ENCODE measurements around the gene PKNOX2.

Gene PKNOX2

DNA sequence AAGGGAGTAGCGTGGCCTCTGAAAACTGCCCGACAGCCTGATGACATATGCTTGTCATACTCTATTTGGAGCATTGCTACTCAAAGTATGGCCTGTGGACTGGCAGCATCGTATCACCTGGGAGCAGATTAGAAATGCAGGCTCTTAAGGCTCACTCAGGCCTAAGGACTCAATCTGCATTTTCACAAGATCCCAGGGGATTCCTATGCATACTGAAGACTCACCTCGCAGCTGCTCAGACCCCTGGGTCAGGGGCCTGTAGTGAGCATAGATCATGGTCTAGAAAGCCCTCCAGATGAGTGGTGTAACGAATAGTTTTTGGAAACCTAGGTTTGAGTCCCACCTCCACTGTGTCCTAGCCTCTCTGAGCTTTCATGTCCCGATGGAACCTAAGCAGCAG is 205.3 kb downstream of the PKNOX2 start:
- DNase-seq = no peak

DNA sequence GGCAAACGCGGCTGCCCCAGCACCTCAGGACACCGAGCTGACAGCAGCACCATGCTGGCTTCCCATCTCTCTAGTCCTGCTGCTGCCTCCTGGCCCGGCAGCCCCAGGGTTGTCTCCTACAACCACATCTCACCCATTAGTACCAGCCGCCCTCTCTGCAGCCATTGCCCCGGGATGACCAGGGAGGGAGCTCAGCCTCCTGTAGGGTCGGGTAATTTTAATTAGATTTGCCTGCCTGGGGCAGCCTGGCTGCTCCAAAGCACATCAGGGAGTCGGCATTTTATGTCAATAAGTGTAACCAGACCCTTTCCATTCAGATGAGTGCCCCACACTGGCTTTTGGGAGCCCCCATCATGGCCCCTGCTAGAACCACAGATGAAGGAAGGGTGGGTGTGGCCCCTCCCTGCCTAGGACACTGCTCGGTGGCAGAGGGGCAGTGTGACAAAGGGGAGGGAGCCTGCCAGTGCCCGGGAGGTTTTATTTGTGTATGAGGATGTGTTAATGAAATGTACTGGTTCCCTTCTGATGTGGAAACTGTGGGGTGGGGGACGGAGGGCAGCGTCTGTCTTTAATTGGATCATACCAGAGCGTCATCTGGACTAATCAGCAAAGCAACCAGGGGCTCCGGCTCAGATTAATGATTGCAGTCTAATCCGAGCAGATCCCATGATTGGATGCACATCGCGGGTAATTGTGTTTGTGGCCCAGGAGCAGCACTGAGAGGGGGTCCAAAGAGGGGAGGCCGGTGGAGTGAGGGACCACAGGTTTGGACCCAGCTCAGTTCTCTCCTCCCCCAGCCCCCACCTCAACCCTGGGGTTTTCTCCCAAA is 206.2 kb downstream of the PKNOX2 start:
- no peak for DNase-seq

DNA sequence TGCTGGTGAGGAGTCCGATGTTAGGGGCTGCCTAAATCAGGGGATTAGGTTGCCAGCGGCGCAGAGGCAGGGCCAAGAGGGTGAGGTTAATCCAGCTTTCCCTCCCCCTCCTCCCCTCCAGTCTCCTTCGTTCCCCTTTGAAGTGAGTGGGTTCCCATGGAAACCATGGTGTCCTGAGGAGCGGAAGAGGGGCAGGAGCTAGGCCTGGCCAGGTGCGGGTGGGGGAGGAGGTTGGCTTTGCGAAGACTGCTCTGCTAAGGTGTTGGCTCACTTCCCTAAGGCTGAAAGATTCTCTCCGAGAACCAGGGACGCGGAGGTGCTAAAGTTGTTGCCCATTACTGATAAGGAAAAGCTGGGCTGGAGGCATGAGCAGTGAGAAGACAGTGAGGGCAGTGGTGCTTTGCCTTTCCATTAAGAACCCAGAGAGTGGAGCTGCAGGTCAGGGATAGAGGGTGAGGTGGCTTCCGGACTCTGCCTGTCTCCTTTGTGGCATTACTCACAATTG is 206.9 kb downstream of the PKNOX2 start:
- DNase-seq = no peak

DNA sequence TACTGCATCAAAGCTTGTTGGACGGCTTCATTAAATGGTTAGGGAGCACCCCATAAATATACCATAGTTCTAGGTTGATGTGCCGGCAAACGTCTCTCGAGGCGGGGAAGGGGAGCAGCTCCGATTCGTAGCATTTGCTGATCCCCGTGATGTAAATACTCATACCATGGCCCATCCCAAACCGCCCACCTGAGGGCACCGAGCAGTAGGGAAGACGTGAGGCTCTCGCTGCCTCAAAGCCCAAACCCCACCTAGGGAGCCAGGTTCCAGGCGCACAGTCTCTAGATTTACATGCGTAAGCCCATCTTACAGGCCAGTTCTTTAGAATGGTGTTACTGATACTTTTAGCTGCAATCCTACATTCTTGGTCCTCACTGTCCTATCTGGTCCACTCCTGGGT is 207.5 kb downstream of the PKNOX2 start:
- no peak for DNase-seq

DNA sequence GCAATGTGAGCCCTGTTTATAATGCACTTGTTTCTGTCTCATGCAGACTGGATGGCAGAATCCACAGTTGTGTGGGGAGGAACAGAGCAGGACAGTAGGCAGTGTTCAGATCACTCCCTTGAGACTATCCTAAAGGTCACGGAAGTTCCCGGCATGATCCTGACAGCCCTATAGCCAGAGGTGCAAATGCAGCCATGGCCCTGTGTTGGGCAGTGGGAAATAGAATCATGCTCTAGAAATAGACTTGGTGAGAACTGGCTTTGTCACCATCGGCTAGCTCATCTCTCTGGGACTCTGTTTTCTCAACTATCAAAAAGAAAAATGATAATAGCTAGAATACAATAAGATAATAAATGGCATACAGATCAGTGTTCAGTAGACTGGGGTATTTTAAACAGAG is 208.4 kb downstream of the PKNOX2 start:
- DNase-seq = no peak

DNA sequence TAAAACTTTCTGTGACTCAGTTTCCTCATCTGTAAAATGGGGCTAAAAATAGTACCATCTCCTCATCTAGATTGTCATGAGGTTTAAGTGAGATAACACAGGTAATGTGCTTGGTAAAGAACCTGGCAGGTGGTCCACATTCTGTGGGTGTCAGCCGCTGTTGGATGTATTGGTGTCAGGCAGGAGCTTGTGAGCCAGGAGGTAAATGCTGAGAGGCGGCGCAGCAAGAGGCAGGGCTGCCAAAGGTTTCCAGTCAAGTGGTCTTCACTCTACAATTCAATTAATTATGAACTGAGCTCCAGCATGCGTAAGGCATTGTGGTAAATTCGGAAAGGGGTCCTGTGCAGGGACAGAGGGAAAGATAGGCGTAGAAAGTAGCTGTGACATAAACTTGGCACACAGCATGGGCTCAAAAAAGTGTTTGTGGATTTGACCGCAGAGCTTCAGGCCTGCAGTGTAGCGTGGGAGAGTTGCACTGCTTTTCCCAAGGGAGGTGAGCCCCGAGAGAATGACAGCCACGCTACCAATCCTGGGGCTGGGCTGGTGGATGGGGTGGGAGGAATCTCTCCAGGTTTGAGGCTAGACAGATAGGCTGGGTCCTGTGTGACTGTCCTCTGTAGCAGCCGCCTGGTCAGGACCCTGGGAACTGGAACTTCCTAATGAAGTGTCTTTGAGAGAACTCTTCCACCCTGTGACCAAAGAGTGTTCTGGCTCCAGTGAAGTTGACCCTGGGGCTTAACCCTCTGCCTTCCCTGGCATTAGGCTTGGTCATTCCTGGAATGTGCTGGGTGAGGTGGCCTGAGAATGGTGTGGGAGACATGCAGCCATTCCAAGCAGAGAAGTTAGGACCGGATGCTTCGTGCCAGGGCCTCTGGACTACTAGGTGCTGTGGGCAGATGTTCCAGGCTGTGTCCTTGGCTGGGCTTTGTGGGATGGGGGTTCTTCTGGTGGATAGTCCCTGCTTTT is 209.2 kb downstream of the PKNOX2 start:
- no peak for DNase-seq

DNA sequence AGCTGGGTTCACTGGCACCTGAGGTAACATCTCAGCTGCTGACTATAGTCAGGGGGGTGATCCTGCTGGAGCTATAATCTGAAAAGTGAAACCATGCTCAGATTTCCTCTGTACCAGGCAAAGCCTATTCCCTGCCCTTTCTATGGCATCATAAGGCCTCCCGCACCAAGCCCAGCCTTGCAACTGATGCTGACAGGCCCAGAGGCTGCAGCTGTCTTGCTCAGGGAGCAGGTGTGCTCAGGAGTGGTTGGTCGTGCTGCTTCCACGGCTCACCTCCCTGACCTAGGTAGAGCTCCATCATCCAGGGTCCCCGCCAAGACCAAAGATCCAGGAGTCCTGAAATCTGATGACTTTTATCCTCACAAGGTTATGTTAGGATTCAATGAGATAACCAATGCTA is 209.8 kb downstream of the PKNOX2 start:
- DNase-seq = no peak

DNA sequence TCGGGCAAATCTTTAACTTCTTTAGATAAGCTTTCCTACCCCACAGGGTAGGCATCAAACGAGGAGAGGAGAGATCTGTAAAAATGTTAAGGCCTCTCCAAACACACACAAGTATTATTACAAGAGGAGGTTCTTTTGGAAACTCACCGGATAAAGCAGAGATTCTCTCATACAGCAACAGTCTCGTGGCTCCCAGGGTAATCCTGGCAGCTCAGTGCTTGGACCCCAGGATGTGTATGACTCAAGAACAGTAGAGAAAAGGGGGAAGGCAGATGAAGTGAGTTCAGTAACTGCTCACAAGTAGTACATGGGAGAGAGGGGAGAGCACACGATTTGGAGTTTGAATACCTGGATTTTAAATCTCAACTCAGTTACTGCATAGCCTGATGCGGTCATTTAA is 210.6 kb downstream of the PKNOX2 start:
- no peak for DNase-seq

DNA sequence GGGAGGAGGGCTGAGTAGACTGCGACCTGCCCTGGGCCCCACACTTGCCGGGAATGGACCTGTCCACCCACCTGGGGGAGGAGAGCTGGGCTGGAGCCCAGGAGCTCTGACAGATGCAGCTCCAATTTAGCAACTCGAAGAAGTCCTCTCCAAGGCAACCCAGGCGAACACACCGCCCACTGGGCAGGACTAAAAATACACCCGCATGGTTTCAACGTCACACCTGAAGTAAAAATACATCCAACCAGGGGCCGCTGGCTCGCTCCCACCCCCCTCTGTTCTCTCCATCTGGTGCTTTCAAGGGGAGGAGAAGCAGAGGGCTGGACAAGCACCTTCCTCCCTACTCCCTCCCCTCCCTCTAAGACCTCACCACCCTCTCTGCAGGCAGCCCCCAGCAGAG is 211.6 kb downstream of the PKNOX2 start:
- DNase-seq = no peak

DNA sequence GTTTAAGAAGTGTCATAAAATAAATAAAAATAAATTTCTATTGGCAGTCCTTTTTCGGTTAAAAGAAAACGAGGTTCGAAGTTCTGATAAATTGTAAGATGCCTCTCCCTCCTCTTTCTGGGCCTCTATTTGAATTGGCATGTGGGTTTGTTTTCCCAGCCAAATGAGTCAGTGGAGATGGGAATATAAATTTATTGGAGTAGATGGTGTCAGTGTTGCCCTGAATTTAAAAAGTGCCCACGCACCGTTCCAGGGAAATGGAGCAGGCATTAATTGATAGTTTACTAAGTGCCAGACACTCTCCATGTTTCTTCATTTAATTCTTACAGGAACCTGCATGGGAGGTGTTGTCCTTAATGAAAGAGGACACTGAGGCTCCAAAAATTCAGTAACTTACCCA is 212.3 kb downstream of the PKNOX2 start:
- DNase-seq = no peak

DNA sequence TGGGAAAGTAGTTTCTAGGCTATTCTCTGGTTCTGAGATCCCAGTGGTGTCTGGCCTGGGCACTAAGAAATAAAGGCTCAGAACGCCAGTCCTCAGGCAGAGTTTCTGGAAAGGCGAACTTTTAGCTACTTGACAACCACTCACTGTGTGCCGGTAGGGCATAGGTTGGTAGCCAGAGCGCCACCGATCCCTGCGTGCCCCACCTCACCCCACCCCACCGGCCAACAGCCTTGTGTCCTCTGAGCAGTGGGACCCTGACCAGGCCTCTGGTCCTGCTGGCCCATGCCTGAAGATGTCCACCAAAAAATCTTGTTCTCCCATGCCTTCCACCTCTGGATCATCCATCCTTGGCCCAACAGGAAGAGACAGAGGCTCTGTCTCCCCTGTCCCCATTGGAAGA is 213.5 kb downstream of the PKNOX2 start:
- no peak for DNase-seq

DNA sequence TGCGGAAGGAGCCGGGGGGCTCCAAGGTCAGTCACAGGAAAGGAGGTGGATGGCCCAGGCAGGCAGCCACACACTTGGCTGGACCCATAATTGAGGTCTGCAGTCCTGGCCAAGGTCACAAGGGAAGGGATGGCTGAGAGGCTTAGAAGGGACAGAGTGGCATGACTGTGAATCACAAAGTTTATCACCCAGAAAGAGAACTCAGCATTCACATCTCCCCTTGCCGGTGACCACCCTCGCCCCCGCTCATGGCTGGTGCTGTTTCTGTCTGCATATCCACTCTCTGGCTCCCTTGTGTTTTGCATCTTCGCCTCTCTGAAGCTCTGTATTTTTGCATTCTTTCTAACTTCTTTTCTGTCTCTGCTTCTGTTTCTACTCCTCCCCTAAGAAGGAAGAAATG is 214.0 kb downstream of the PKNOX2 start:
- no peak for DNase-seq

DNA sequence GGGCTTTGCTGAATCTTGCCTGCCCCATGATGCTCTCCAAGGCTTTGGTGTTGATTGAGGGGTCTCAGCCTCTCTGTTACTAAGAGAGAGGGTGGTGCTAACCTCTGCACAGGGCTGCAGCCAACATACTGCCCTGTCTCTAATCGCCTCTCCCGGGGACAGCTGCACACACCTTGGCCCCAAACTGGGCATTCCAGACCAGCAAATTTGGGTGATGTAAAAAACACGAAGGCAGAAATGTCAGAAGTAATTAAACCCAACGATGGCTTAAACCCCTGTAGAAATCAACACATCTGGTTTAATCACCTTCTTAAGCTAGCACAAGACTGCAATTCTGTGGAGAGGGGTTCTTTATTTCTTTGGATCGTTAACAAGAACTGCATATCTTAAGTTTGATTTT is 215.0 kb downstream of the PKNOX2 start:
- no peak for DNase-seq

DNA sequence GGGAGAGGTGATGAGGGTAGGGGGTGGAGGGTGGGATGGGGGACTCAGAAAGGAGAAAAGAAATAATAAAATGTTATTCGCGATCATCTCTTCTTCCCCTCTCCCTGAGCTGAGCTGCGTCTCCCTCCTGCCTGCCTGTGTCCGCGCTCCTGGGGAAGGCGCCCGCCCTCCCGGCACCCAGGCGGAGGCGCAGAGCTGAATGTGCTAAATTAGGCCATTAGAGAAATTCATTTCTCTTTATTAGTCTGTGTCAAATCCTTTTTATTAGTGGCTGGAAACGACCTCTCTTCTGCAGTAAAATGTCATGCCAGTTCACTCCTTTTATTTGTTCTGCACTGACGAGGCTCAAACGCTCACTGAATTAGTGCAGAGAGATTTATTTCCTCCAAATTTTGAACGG is 215.4 kb downstream of the PKNOX2 start:
- DNase-seq = no peak

DNA sequence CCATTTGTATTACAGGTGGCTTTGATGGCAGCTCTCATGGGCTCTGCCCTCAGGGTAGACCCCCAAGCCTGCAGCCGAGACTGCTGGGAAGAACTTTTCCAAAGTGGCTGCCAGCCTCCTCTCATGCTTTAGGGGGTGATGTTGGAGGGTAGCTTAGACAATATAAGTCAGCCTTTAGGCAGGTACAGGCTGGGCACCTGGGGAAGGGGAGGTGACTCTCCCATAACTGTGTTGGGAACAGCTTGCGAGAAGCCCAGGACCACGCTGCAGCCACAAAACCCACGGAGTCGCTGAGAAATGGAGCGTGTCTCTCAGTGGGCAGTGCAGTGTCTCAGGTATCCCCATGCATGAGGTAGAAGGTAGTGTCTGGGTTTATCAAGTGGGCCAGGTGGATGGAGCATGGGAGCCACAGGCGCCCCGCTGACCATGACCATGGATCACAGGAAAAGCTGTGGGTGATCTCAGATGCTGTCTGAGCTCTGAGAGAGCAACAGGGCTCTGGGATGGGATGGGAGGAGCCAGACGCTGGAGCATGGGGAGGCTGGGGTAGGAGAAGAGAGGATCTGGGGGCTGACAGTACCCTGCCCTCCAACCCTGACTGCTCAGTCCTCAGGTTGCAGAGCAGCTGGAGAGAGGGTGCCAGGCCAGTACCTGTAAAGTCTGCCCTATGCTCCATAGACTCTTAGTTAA is 216.3 kb downstream of the PKNOX2 start:
- DNase-seq = no peak

DNA sequence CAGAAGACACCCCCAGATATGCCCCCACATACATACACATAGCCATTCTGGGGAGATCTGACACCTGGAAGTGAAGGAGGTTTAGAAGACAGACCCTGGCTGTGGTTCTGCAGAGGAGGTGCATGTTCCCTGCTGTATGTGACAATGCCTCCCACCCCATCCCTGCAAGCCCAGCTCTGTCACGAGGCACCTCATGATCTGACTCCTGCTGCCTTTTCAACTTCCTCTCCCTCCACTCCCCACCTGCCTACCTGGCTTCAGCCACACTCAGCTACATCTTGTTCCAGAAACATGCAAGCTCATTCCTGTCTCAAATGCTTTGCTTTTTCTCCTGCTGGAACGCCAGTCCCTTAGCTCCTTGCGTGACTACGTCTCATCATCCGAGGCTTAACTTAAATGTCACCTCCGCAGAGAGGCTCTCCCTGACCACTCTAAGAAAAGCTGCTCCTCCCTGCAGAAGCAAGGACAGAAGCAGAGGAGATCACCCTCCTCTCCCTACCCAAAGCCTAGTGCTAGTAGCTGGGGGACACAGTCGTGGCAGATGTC is 217.0 kb downstream of the PKNOX2 start:
- DNase-seq = no peak

DNA sequence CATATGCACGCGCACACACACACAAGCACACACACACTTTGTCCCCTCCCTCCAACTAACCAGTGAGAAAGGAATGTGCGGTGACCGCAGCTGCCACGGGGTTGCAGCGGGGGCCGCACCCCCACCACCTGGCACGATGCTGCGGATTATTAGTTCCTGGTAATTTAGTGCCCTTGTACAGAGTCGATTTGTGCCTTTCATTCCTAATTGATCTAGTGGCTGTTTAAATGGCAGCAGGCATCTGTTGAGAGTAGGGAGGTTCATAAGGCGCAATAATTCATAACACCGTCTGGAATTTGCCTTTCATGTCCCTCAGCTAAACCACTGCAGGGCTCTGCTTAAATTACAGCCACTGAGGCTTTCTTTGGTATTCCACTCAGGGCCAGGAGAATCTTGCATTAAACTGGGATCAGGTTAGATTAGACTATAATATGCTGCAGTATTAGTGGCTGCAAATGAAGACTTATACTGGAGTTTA is 217.8 kb downstream of the PKNOX2 start:
- no peak for DNase-seq

DNA sequence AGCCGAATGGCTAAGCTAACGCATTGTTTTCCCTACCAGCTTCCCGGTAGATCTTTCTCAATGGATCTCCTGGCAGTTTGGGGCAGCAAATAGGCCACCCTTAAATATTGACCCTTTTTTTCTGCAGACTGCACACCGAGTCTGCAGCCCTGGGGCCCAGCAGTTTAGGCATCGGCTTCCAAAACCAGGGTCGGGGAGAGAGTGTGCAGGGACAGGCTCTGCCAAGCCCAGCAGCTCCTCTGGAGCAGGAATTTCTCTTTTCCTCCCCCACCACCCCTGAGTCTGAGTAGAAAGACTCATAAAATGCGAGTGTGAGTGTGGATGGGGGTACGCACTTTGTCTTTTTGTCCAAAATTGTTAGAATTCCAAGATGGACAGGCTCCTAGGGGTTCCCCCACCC is 218.3 kb downstream of the PKNOX2 start:
- DNase-seq = no peak

DNA sequence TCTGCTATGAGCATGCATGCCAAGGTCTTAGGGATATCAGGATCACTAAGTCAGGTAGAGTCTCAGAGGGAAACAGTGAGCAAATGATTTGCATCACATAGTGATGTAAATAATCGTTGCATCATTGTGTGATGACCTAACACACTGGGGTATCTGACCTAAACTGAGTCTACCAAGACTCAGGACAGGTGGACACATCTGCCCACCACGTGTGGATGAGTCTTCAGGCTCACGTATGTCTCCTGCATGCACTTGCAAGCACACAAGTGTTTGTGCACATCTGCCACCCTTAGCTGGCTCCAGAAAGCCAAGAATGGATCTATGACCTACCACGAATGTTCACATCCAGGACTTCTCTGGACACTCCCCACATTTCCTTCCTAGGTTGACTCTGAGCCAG is 220.3 kb downstream of the PKNOX2 start:
- no peak for DNase-seq

DNA sequence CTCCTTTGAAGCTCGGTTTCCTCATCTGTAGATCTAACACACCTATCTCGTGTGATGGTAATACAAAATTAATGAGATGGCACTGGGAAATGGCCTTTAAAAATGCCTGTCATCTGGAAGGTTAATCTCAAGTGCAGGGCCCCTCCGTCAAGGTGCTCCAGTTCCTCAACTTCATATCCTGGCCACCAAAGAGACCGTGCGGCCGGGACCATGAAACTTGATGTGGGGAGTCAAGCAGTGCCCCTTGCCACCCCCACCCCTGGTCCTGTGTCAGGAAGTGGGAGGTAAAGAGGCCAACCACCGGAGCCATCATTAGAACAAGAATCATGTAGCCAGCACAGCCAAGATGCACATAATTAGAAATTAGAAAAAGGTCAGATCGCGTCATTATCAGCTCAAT is 223.3 kb downstream of the PKNOX2 start:
- DNase-seq = no peak

DNA sequence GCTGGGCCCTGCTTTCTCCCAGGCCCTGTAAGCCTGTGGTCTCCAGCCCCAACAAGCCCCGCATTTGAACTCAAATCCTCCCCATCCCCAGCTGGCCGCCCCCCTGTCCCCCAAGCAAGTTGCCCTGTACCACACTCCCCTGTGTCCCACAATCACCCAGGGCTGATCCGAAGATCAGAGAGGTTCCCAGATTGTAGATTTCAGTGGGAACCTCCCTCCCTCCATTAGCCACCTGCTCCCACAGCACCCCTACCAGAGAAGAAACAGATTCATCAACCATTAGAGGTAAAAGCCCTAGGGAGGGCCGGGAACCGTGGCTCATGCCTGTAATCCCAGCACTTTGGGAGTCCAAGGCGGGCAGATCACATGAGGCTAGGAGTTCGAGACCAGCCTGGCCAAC is 224.1 kb downstream of the PKNOX2 start:
- DNase-seq = no peak

DNA sequence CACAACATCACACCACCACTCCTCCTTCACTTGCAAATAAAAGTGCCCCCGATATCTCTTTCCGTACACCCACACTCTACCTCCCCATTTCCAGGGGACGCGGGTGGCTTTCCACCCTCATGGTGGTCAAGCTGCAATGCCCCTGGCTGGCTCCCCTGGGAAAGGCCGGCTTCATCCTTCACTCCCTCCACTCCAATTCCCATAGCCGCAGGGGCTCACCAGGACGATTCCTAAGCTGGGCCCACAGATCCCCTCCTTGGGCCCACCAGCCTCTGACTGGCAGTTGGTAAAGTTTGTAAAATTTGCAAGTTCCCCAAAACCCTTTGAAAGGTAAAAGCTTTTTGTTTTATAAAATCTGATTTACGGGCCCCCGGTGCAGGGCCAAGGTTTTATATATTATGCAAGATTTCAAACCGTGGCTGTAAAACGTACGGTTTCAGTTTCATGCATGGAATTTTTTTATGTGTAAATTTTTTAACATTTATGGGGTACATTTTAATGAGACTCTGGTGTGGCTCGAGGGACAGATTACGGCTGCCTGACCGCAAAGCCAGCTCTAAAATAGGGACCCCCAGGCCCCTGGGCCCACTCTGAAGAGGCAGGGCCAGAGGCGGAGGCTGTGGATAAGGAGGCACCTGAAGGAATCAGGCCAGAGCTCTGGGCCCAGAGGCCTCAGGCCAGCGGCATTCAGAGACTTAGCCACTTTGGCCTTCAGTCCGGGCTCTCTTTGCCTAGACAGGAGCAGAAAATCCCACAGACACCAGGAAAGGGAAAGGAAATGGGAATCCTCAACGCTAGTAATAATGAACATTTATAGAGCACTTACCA is 225.0 kb downstream of the PKNOX2 start:
- no peak for DNase-seq
